GM19468 (cell line): ENCODE data around the gene SLC38A3.
"Not testable (repeated sequence)": the region's sequence is repeated elsewhere in the genome, so short reads cannot be mapped to it uniquely, and the experiment has no call there.

Experiments
- ATAC-seq: cut with Tn5 transposase; IDR thresholded peaks from one replicate; pipeline ENCODE4 v1.9.1; 2021; ENCODE audit warnings: mild to moderate bottlenecking, moderate library complexity, moderate number of reproducible peaks; ENCODE audit not compliant: unreplicated experiment; ENCODE audit errors: extremely low read depth

SLC38A3 gene

DNA sequence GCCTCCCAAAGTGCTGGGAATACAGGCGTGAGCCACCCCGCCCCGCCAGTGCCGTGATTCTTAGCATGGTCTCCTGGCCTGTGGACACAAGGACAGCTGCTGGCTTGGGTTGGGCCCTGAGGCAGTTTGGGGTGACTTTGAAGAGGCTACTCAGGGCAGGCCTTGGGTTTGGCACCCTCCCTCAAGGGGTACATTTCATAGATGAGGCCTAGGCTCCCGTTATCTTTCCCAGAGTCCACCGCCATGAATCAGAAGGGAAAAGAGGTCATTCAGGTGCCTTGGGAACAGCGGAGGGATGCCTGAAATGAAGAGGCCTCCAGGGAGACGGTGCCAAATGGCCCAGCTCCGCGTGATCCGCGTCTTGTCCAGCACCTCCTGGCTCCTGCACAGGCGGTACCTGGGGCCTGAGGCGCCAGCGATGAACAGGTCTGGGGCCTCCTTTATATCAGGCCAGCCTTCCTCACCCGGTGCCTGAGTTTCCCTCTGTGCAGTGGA is 40.2 kb downstream of the SLC38A3 start:
- ATAC-seq, result no peak

- peak; percentile 10 for ATAC-seq
These were observed 40.9 kb downstream of the SLC38A3 start for GRCh38 chr3:50245831-50246516.

- peak; percentile 18 for ATAC-seq
These were observed 41.5 kb downstream of the SLC38A3 start for GRCh38 chr3:50246517-50246954.

DNA sequence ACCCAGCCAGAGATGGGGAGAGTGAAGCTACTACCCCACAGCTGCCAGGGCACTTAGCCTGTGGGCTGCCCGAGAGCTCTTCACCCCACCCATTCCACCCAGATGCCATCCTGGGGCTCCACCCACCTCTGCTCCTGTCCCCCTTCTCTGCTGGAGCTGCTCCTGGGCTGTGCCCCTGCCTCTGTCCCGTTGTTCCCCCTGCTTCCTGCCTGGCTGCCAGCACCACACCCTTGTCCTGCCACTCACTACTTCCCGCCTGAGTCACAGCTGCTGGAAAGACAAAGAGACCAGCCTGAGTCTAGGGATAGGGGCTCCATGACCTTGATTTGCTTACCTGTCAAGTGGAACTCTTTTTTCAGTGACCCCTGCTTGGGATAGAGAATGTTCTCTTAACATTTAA is 43.3 kb downstream of the SLC38A3 start:
- ATAC-seq, result no peak

GRCh38 chr3:50249457-50249856 is 44.4 kb downstream of the SLC38A3 start:
- no peak for ATAC-seq

- ATAC-seq, result no peak
These were observed 45.4 kb downstream of the SLC38A3 start for GRCh38 chr3:50250514-50250913.

- no peak for ATAC-seq
These were observed 46.1 kb downstream of the SLC38A3 start for GRCh38 chr3:50251220-50251619.

DNA sequence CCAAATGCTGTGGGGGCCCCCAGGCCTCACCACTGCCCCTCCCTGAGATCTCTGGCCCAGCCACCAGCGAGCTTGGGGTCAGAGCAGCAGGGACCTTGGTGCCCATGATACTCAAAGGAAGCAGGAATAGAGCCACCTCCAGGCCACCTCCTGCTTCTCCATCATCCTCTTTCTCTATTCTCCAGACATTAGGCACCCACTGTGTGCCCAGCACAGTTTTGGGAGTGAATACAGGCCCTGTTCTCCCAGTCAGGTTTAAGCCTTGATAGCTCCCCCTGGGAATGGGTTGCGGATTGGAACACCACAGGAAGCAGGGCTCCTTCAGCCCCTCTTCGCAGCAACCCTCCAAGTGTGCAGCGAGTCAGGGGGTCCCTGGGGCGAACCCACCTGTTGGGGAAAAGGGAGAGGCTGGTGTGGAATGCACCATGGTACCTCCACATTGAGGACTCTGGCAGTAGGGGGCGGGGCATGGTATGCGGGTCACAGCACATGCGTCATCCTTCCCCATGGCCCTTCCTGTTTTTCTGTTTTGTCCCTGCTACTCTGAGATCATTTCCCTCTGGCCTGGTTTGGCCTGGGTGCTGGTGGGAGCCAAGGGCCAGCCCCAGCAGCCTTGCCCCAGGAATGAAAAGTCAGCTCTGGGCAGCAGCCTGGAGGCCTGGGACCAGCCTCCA is 49.6 kb downstream of the SLC38A3 start:
- no peak for ATAC-seq

- no peak for ATAC-seq
These were observed 50.2 kb downstream of the SLC38A3 start for GRCh38 chr3:50255251-50255615.

GRCh38 chr3:50256978-50257890 is 52.2 kb downstream of the SLC38A3 start:
- ATAC-seq, result no peak

DNA sequence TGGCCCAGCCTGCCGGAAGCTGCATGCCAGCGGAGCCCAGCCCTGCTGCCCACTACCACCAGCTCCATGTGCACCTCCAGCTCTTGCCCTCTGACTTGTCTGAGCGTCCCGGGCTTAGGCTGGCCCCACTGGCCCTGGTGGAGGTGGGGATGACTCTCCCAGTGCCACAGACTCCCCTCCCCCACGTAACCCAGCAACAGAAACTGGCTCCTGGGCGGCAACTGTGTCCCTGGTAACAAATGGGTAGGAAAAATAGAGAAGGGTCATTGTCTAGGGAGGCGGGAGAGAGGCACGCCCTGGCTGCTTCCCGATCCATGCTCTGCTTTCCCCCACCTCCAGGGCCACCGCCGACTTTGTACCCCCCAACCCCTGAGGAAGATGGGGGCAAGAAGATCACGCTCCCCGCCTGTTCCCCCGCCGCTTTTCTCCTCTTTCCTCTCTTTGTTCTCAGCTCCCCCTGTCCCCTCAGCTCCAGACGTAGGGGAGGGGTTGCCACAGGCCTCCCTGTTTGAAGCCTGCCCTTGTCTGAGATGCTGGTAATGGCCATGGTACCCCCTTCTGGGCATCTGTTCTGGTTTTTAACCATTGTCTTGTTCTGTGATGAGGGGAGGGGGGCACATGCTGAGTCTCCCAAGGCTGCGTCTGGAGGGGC is 53.1 kb downstream of the SLC38A3 start:
- no peak for ATAC-seq

GRCh38 chr3:50258979-50259378 is 53.9 kb downstream of the SLC38A3 start:
- no peak for ATAC-seq

DNA sequence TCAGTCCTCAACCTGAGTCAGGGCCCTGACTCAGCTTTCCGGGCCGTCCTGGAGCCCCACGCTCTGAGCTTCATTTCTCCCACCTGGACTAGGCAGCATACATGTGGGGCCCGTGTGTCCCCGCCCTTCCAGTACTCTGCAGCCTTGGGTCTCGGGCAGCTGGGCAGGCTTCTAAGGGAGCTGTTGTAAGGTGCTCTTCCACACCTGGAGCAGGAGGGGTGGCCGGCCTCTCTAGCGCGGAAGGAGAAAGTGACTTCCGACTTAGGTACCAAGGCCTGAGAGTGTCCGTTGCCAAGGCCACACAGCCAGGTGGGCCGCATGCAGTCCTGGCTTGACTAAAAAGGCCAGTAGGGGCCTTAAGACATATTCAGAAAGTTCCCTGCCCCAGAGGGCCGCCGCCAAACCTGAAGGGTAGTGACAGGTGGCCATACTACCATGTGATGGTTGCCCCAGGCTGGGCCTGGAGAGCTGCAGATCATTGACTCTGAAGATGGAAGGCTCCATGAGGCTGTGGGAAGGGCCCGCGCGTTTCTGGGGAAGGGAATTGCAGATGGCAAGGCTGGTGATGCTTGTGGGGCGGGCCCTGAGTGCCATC is 54.5 kb downstream of the SLC38A3 start:
- peak; percentile 12 for ATAC-seq

- ATAC-seq, result peak; percentile 84
These were observed 55.2 kb downstream of the SLC38A3 start for GRCh38 chr3:50260027-50260941.

DNA sequence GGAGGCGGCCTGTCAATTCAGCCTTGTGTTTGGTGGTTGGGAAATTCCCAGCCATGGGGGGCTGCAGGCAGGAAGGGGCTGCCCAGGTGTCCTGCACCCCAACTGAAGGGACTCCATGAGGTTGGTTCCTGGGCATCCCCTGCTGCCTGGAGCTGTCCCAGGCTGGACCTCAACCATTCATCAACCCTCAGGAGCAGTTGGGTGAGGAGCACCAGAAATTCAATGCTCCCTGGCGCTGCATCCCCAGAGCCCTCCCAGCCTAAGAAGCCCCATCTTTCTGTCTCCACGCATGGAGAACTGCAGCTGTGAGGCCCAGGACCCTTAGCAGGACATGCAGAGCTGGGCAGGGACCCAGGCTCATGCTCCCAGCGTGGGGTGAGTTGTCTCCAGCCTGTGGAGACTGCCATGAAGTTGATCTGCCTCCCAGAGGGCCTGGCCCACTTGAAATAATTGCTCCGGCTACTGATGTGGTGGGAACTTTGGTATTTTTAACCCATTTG is 55.9 kb downstream of the SLC38A3 start:
- ATAC-seq, result no peak

DNA sequence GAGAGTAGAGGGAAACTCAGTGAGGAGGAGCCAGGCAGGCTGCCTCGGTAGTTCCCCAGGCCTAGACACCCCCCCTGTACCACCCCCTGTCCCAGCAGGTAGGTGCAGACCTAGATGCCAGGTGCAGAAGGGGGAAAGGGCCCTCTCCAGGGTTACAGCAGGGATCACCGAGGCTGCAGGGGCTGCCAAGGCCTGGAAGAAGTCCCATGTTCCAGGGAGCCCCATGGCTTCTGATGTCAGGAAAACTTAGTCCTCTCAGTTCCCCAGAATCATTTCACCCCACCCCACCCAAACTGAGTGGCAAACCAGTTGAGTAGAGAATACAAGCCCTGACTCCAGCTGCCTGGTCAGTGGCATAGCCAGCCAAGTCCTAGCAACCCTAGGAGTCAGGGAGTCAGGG is 56.4 kb downstream of the SLC38A3 start:
- ATAC-seq, result no peak

GRCh38 chr3:50262200-50262599 is 57.1 kb downstream of the SLC38A3 start:
- ATAC-seq, result not testable (repeated sequence)

DNA sequence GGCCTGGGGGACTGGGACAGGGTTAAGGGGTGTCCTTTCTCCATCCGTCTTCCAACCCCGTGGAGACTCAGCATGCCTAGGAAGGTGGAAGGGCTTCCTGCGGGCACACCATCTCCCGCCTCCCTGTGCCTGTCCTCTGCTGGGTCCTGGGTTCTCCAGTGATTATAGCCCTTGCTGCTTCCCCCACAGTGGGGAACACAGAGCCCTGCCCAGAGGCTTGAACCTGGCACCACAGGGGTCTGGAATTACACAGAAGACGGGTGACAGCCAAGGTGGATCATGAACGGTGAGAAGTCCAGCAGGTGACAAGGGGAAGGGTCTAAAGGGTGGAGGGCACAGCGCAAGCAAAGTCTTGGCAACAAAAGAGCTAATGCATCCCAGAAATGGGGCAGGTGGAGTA is 57.7 kb downstream of the SLC38A3 start:
- ATAC-seq, result no peak
